BLaER1 treated with 17β-estradiol and CSF1 and Interleukin-3, amounts not matched to agents 10 nM and 100 nM (cell line): Measurements from ENCODE around the gene OR4E1.
"Not testable (repeated sequence)": the region's sequence is repeated elsewhere in the genome, so short reads cannot be mapped to it uniquely, and the experiment has no call there.

Experiments used
- H3K27ac ChIP-seq, 11 experiments: shearing (Covaris generic); formaldehyde crosslinking; 2 replicates each; pipeline ENCODE4 v1.8.1; 2022
- H3K27me3 ChIP-seq, 11 experiments: shearing (Covaris generic); formaldehyde crosslinking; 2 replicates each; pipeline ENCODE4 v1.8.1; 2022
- H3K36me3 ChIP-seq, 11 experiments: shearing (Covaris generic); formaldehyde crosslinking; 2 replicates each; pipeline ENCODE4 v1.8.1; 2022
- H3K4me1 ChIP-seq, 10 experiments: shearing (Covaris generic); formaldehyde crosslinking; 2 replicates each; pipeline ENCODE4 v1.8.1; 2022
- H3K4me2 ChIP-seq, 11 experiments: shearing (Covaris generic); formaldehyde crosslinking; 2 replicates each; pipeline ENCODE4 v1.8.1; 2022
- H3K4me3 ChIP-seq, 10 experiments: shearing (Covaris generic); formaldehyde crosslinking; 2 replicates each; pipeline ENCODE4 v1.8.1; 2022
- H3K9ac ChIP-seq, 11 experiments: shearing (Covaris generic); formaldehyde crosslinking; 2 replicates each; pipeline ENCODE4 v1.8.1; 2022
- H3K9me3 ChIP-seq, 11 experiments: shearing (Covaris generic); formaldehyde crosslinking; replicated peaks in 1 of 11; 2 replicates each; pipeline ENCODE4 v1.8.1; 2022
- H4K20me1 ChIP-seq, 11 experiments: shearing (Covaris generic); formaldehyde crosslinking; 2 replicates each; pipeline ENCODE4 v1.8.1; 2022
- Cebpa-rat ChIP-seq, 11 experiments: shearing (Covaris generic); IDR thresholded peaks; 2 replicates each; pipeline ENCODE4 v1.8.1; 2022

OR4E1 gene

GRCh38 chr14:21702316-21702715 is 28.7 kb upstream of the OR4E1 start:
- no peak for TF ChIP-seq Cebpa-rat (IDR thresholded peaks at IDR 0.05)
- Histone ChIP-seq H4K20me1 (peaks cover 0 to 6% (median 0%) of the 10 kb centered on the region in 11 experiments; a peak in 2 of 22 replicates), H3K9me3 (peaks cover 25 to 31% (median 29%) of the 10 kb centered on the region in 11 experiments), H3K4me1 (peaks cover 0 to 24% (median 13%) of the 10 kb centered on the region in 10 experiments; a peak in 18 of 20 replicates), H3K27me3 (peaks cover 69 to 85% (median 79%) of the 10 kb centered on the region in 11 experiments), H3K9ac (no peak overlapping the region), H3K36me3 (0 out of 22 replicates have a peak, but pooled peaks cover 0 to 5% (median 0%) of the 10 kb centered on the region in 11 experiments), H3K27ac (no peak overlapping the region), H3K4me3 (no peak overlapping the region), H3K4me2 (no peak overlapping the region)

GRCh38 chr14:21699551-21699950 is 25.9 kb upstream of the OR4E1 start:
- Histone ChIP-seq H3K36me3 (no peaks in the 10 kb centered on the region), H3K4me2 (peak overlapping the region in 10 of 11 experiments; percentile 3 to 84 (median 71); a peak in 18 of 22 replicates), H3K4me1 (peaks cover 0 to 24% (median 13%) of the 10 kb centered on the region in 10 experiments; a peak in 18 of 20 replicates), H3K27ac (no peak overlapping the region), H4K20me1 (peaks cover 0 to 6% (median 0%) of the 10 kb centered on the region in 11 experiments; a peak in 2 of 22 replicates), H3K9ac (no peak overlapping the region), H3K4me3 (no peak overlapping the region), H3K9me3 (peaks cover 9 to 28% (median 16%) of the 10 kb centered on the region in 11 experiments), H3K27me3 (peaks cover 47 to 84% (median 61%) of the 10 kb centered on the region in 11 experiments)
- TF ChIP-seq Cebpa-rat (IDR thresholded peaks at IDR 0.05), result no peak

GRCh38 chr14:21698538-21698937 is 24.9 kb upstream of the OR4E1 start:
- Histone ChIP-seq H3K9me3 (peaks cover 9 to 28% (median 16%) of the 10 kb centered on the region in 11 experiments), H3K4me1 (peaks cover 0 to 14% (median 11%) of the 10 kb centered on the region in 10 experiments; a peak in 18 of 20 replicates), H3K27me3 (peaks cover 42 to 75% (median 53%) of the 10 kb centered on the region in 11 experiments)
- H4K20me1 ChIP-seq, H3K4me3 ChIP-seq, H3K36me3 ChIP-seq, H3K9ac ChIP-seq, H3K27ac ChIP-seq, H3K4me2 ChIP-seq: not testable (repeated sequence)

GRCh38 chr14:21697662-21698061 is 24.0 kb upstream of the OR4E1 start:
- H3K36me3 ChIP-seq, H3K27ac ChIP-seq, H3K9ac ChIP-seq, H3K4me2 ChIP-seq, H4K20me1 ChIP-seq, H3K4me3 ChIP-seq: not testable (repeated sequence)
- Histone ChIP-seq H3K27me3 (peaks cover 35 to 67% (median 45%) of the 10 kb centered on the region in 11 experiments), H3K9me3 (peaks cover 9 to 28% (median 16%) of the 10 kb centered on the region in 11 experiments), H3K4me1 (peaks cover 0 to 12% (median 11%) of the 10 kb centered on the region in 10 experiments; a peak in 18 of 20 replicates)

- Histone ChIP-seq H3K4me1 (peaks cover 0 to 3% (median 3%) of the 10 kb centered on the region in 10 experiments; a peak in 18 of 20 replicates), H3K27ac (no peak overlapping the region), H3K9ac (no peak overlapping the region), H4K20me1 (0 out of 22 replicates have a peak, but pooled peaks cover 0 to 2% (median 0%) of the 10 kb centered on the region in 11 experiments), H3K4me2 (no peak overlapping the region), H3K4me3 (no peak overlapping the region), H3K27me3 (peaks cover 3 to 34% (median 13%) of the 10 kb centered on the region in 11 experiments; a peak in 21 of 22 replicates), H3K36me3 (no peaks in the 10 kb centered on the region), H3K9me3 (peaks cover 9 to 21% (median 16%) of the 10 kb centered on the region in 11 experiments)
- TF ChIP-seq Cebpa-rat (IDR thresholded peaks at IDR 0.05), result no peak
Observed at GRCh38 chr14:21694425-21694824, 20.8 kb upstream of the OR4E1 start.

- TF ChIP-seq Cebpa-rat (IDR thresholded peaks at IDR 0.05), result no peak
- Histone ChIP-seq H3K27ac (no peak overlapping the region), H3K4me2 (no peak overlapping the region), H3K9ac (no peak overlapping the region), H3K4me3 (no peak overlapping the region), H3K27me3 (no peaks in the 10 kb centered on the region; a peak in 1 of 22 replicates), H3K4me1 (no peaks in the 10 kb centered on the region), H3K9me3 (peaks cover 0 to 29% (median 9%) of the 10 kb centered on the region in 11 experiments; a peak in 14 of 22 replicates), H4K20me1 (no peaks in the 10 kb centered on the region), H3K36me3 (no peaks in the 10 kb centered on the region)
Observed at GRCh38 chr14:21686468-21686867, 12.8 kb upstream of the OR4E1 start.

GRCh38 chr14:21680072-21680471 is 6.5 kb upstream of the OR4E1 start:
- Histone ChIP-seq H3K4me3 (no peak overlapping the region), H3K27ac (no peak overlapping the region), H4K20me1 (no peaks in the 10 kb centered on the region), H3K4me1 (no peaks in the 10 kb centered on the region), H3K9me3 (peaks cover 13 to 24% (median 17%) of the 10 kb centered on the region in 11 experiments), H3K9ac (no peak overlapping the region), H3K36me3 (no peaks in the 10 kb centered on the region), H3K27me3 (no peaks in the 10 kb centered on the region), H3K4me2 (no peak overlapping the region)
- TF ChIP-seq Cebpa-rat (IDR thresholded peaks at IDR 0.05), result no peak

GRCh38 chr14:21675566-21675965 is 1.9 kb upstream of the OR4E1 start:
- TF ChIP-seq Cebpa-rat (IDR thresholded peaks at IDR 0.05), result no peak
- no peaks in the 10 kb centered on the region for H3K36me3 ChIP-seq
- H3K9ac ChIP-seq, result no peak overlapping the region
- H3K4me3 ChIP-seq, result no peak overlapping the region
- no peaks in the 10 kb centered on the region for H4K20me1 ChIP-seq
- H3K4me2 ChIP-seq, result no peak overlapping the region
- H3K4me1 ChIP-seq, result no peaks in the 10 kb centered on the region
- H3K9me3 ChIP-seq, result peaks cover 18 to 36% (median 22%) of the 10 kb centered on the region in 11 experiments
- H3K27me3 ChIP-seq, result no peaks in the 10 kb centered on the region
- H3K27ac ChIP-seq, result no peak overlapping the region

GRCh38 chr14:21672116-21672515 is 1.5 kb downstream of the OR4E1 start:
- Histone ChIP-seq H3K9me3 (peaks cover 18 to 32% (median 22%) of the 10 kb centered on the region in 11 experiments), H3K4me2 (no peak overlapping the region), H3K27me3 (no peaks in the 10 kb centered on the region), H3K36me3 (no peaks in the 10 kb centered on the region), H3K4me3 (no peak overlapping the region), H3K9ac (no peak overlapping the region), H4K20me1 (no peaks in the 10 kb centered on the region), H3K27ac (no peak overlapping the region), H3K4me1 (no peaks in the 10 kb centered on the region)
- no peak for TF ChIP-seq Cebpa-rat (IDR thresholded peaks at IDR 0.05)

- Histone ChIP-seq H3K36me3 (no peaks in the 10 kb centered on the region), H3K4me2 (no peak overlapping the region), H3K9ac (no peak overlapping the region), H3K4me1 (no peaks in the 10 kb centered on the region), H4K20me1 (no peaks in the 10 kb centered on the region), H3K4me3 (no peak overlapping the region), H3K9me3 (peaks cover 16 to 25% (median 21%) of the 10 kb centered on the region in 11 experiments), H3K27ac (no peak overlapping the region), H3K27me3 (no peaks in the 10 kb centered on the region)
- no peak for TF ChIP-seq Cebpa-rat (IDR thresholded peaks at IDR 0.05)
Observed at GRCh38 chr14:21671371-21671770, 2.2 kb downstream of the OR4E1 start.
